ENCODE results near the gene BOK.

GRCh38 chr2:241601841-241602240 is 43.3 kb downstream of the BOK start:
- TF ChIP-seq CTCF (IDR thresholded peaks at IDR 0.05; ENCODE audit: borderline replicate concordance, extremely low read depth, low read length, poor library complexity, severe bottlenecking) (no peak), EZH2 (IDR thresholded peaks at IDR 0.05; ENCODE audit: borderline replicate concordance, low read depth, low read length, severe bottlenecking) (no peak)
